Measurements from ENCODE around the gene PARD6A. TPM values are rescaled to one million over a fixed set of nuclear protein-coding genes. Genes with fewer than 3 reads are reported as not detected.

PARD6A gene
- total and polyA plus RNA-seq, 2 of the 13 experiments (the other 11 are each of a cell fraction or from before 2014, with no cell fraction given): 3.5 to 4.3 TPM

- TF ChIP-seq, protein P1, sequence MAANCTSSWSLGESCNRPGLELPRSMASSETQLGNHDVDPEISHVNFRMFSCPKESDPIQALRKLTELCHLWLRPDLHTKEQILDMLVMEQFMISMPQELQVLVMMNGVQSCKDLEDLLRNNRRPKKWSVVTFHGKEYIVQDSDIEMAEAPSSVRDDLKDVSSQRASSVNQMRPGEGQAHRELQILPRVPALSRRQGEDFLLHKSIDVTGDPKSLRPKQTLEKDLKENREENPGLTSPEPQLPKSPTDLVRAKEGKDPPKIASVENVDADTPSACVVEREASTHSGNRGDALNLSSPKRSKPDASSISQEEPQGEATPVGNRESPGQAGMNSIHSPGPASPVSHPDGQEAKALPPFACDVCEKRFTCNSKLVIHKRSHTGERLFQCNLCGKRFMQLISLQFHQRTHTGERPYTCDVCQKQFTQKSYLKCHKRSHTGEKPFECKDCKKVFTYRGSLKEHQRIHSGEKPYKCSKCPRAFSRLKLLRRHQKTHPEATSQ (CRISPR knock-in tag; IDR thresholded peaks at IDR 0.05; ENCODE audit: borderline replicate concordance): no peak; the same call in 1 of the 2 replicates
- TF ChIP-seq ARID2 (CRISPR knock-in tag; IDR thresholded peaks at IDR 0.05; ENCODE audit: borderline replicate concordance) (no peak; the same call in 1 of the 2 replicates), HDAC6 (IDR thresholded peaks at IDR 0.05; ENCODE audit: low read depth, low read length) (no peak), MXD4 (CRISPR knock-in tag; IDR thresholded peaks at IDR 0.05) (peak; percentile 67; the same call in 1 of the 2 replicates), RBM22 (optimal IDR thresholded peaks at IDR 0.05; ENCODE audit: low read length) (no peak), ZNF543 (CRISPR knock-in tag; IDR thresholded peaks at IDR 0.05) (peak; percentile 91), CHD4 (IDR thresholded peaks at IDR 0.05; ENCODE audit: borderline replicate concordance, low read length) (0 out of 2 replicates have a peak, but pooled peaks have one; percentile 36), ZNF496 (CRISPR knock-in tag; IDR thresholded peaks at IDR 0.05; ENCODE audit: insufficient replicate concordance) (no peak), ZNF770 (CRISPR knock-in tag; IDR thresholded peaks at IDR 0.05) (peak; percentile 96), ZBTB43 (CRISPR knock-in tag; conservative IDR thresholded peaks at IDR 0.05) (no peak; the same call in 1 of the 2 replicates), ZSCAN20 (CRISPR knock-in tag; IDR thresholded peaks at IDR 0.05; ENCODE audit: borderline replicate concordance) (0 out of 2 replicates have a peak, but pooled peaks have one; percentile 29), ZNF891 (CRISPR knock-in tag; IDR thresholded peaks at IDR 0.05) (no peak; the same call in 1 of the 2 replicates), KLF11 (CRISPR knock-in tag; IDR thresholded peaks at IDR 0.05) (0 out of 2 replicates have a peak, but pooled peaks have one; percentile 46), HOXA5 (CRISPR knock-in tag; IDR thresholded peaks at IDR 0.05) (peak; percentile 52)
- TF ChIP-seq, protein P2, sequence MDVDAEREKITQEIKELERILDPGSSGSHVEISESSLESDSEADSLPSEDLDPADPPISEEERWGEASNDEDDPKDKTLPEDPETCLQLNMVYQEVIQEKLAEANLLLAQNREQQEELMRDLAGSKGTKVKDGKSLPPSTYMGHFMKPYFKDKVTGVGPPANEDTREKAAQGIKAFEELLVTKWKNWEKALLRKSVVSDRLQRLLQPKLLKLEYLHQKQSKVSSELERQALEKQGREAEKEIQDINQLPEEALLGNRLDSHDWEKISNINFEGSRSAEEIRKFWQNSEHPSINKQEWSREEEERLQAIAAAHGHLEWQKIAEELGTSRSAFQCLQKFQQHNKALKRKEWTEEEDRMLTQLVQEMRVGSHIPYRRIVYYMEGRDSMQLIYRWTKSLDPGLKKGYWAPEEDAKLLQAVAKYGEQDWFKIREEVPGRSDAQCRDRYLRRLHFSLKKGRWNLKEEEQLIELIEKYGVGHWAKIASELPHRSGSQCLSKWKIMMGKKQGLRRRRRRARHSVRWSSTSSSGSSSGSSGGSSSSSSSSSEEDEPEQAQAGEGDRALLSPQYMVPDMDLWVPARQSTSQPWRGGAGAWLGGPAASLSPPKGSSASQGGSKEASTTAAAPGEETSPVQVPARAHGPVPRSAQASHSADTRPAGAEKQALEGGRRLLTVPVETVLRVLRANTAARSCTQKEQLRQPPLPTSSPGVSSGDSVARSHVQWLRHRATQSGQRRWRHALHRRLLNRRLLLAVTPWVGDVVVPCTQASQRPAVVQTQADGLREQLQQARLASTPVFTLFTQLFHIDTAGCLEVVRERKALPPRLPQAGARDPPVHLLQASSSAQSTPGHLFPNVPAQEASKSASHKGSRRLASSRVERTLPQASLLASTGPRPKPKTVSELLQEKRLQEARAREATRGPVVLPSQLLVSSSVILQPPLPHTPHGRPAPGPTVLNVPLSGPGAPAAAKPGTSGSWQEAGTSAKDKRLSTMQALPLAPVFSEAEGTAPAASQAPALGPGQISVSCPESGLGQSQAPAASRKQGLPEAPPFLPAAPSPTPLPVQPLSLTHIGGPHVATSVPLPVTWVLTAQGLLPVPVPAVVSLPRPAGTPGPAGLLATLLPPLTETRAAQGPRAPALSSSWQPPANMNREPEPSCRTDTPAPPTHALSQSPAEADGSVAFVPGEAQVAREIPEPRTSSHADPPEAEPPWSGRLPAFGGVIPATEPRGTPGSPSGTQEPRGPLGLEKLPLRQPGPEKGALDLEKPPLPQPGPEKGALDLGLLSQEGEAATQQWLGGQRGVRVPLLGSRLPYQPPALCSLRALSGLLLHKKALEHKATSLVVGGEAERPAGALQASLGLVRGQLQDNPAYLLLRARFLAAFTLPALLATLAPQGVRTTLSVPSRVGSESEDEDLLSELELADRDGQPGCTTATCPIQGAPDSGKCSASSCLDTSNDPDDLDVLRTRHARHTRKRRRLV (CRISPR knock-in tag; IDR thresholded peaks at IDR 0.05): peak; percentile 4; the same call in 1 of the 2 replicates
- TF ChIP-seq, protein P3, sequence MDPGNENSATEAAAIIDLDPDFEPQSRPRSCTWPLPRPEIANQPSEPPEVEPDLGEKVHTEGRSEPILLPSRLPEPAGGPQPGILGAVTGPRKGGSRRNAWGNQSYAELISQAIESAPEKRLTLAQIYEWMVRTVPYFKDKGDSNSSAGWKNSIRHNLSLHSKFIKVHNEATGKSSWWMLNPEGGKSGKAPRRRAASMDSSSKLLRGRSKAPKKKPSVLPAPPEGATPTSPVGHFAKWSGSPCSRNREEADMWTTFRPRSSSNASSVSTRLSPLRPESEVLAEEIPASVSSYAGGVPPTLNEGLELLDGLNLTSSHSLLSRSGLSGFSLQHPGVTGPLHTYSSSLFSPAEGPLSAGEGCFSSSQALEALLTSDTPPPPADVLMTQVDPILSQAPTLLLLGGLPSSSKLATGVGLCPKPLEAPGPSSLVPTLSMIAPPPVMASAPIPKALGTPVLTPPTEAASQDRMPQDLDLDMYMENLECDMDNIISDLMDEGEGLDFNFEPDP (CRISPR knock-in tag; conservative IDR thresholded peaks at IDR 0.05): 0 out of 2 replicates have a peak, but pooled peaks have one; percentile 90
These were observed 841 bp upstream of the PARD6A start, which contains the start of gene ACD (continued) for GRCh38 chr16:67659675-67660563.

Measured in HepG2 (cell line).